ENCODE measurements around the gene GTF3A.

Gene GTF3A

GRCh38 chr13:27408074-27408473 lies 16.3 kb upstream of the GTF3A start:
- peaks cover 16% of the 10 kb centered on the region for H3K4me1 ChIP-seq
- no peaks in the 10 kb centered on the region for H3K9me3 ChIP-seq
- H3K4me3 ChIP-seq (ENCODE audit: low read depth, low read length): no peak overlapping the region
- DNase-seq: no peak
- TF ChIP-seq CTCF (IDR thresholded peaks at IDR 0.05; ENCODE audit: low read depth, low read length): no peak
- no peaks in the 10 kb centered on the region for H3K36me3 ChIP-seq
- no peaks in the 10 kb centered on the region for H3K27me3 ChIP-seq

GRCh38 chr13:27409013-27409412 lies 15.4 kb upstream of the GTF3A start:
- Histone ChIP-seq H3K4me1 (peaks cover 11% of the 10 kb centered on the region), H3K4me3 (ENCODE audit: low read depth, low read length) (no peak overlapping the region), H3K27me3 (no peaks in the 10 kb centered on the region), H3K9me3 (no peaks in the 10 kb centered on the region), H3K36me3 (no peaks in the 10 kb centered on the region)
- DNase-seq: no peak
- TF ChIP-seq CTCF (IDR thresholded peaks at IDR 0.05; ENCODE audit: low read depth, low read length): no peak

- no peaks in the 10 kb centered on the region for H3K9me3 ChIP-seq
- DNase-seq: no peak
- H3K36me3 ChIP-seq: no peaks in the 10 kb centered on the region
- no peak overlapping the region for H3K4me3 ChIP-seq (ENCODE audit: low read depth, low read length)
- no peaks in the 10 kb centered on the region for H3K27me3 ChIP-seq
- no peak for TF ChIP-seq CTCF (IDR thresholded peaks at IDR 0.05; ENCODE audit: low read depth, low read length)
- H3K4me1 ChIP-seq: peaks cover 16% of the 10 kb centered on the region
Observed at GRCh38 chr13:27411341-27411740, 13.1 kb upstream of the GTF3A start.

- H3K4me1 ChIP-seq: peaks cover 6% of the 10 kb centered on the region
- H3K27me3 ChIP-seq: no peaks in the 10 kb centered on the region
- H3K4me3 ChIP-seq (ENCODE audit: low read depth, low read length): no peak overlapping the region
- no peak for TF ChIP-seq CTCF (IDR thresholded peaks at IDR 0.05; ENCODE audit: low read depth, low read length)
- no peaks in the 10 kb centered on the region for H3K36me3 ChIP-seq
- no peak for DNase-seq
- no peaks in the 10 kb centered on the region for H3K9me3 ChIP-seq
Observed at GRCh38 chr13:27415116-27415515, 9.3 kb upstream of the GTF3A start.

GRCh38 chr13:27419328-27419727 lies 5.1 kb upstream of the GTF3A start:
- DNase-seq: no peak
- Histone ChIP-seq H3K36me3 (no peaks in the 10 kb centered on the region), H3K4me3 (ENCODE audit: low read depth, low read length) (no peak overlapping the region), H3K4me1 (peaks cover 6% of the 10 kb centered on the region), H3K9me3 (no peaks in the 10 kb centered on the region), H3K27me3 (no peaks in the 10 kb centered on the region)
- TF ChIP-seq CTCF (IDR thresholded peaks at IDR 0.05; ENCODE audit: low read depth, low read length): no peak

GRCh38 chr13:27421101-27421871 lies 3.1 kb upstream of the GTF3A start:
- no peaks in the 10 kb centered on the region for H3K27me3 ChIP-seq
- peaks cover 8% of the 10 kb centered on the region; the same call in 1 of the 2 replicates for H3K4me1 ChIP-seq
- no peak overlapping the region for H3K4me3 ChIP-seq (ENCODE audit: low read depth, low read length)
- no peak for DNase-seq
- TF ChIP-seq CTCF (IDR thresholded peaks at IDR 0.05; ENCODE audit: low read depth, low read length): no peak
- peaks cover 7% of the 10 kb centered on the region; the same call in 1 of the 2 replicates for H3K9me3 ChIP-seq
- 0 out of 2 replicates have a peak, but pooled peaks cover 2% of the 10 kb centered on the region for H3K36me3 ChIP-seq

All from BE2C (cell line).